ENCODE data around the gene HAGH.

HAGH gene

DNA sequence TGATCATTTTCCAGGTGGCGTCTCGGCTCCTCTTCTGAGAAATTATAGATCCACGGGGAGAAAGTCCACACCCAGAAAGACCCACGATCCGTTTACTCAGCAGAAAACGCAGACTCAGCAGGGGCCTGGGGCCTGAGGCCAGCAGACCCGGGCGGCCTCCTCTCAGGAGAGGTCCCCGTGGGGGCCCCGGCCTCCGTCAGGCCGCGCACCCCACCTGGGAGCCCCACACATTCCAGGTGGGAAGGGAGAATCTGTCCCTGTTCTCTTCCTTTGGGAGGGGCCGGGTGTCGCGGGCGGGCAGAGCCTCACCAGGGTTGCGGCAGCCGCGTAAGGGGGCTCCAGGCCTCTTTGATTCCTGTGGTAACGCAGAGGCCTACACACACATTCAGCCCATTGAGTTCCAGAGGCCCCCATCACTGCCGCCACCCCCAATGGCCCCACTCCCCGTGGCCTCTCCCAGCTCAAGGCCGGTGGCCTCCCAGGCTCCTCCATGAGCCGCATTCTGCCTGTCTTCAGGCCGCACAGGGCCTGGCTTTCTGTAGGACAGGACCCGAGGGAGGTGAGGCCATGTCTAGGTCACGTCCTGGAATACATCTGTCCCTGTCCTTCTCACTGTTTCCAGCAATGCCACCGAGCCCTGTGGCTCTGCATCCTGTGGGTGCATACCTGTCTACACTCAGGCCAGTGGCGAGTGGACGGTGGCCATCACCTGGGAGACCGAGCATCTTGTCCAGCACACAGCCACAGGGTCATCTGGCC is 31.5 kb downstream of the HAGH start:
- DNase-seq (ENCODE audit: low read depth): no peak
- TF ChIP-seq, protein P1, sequence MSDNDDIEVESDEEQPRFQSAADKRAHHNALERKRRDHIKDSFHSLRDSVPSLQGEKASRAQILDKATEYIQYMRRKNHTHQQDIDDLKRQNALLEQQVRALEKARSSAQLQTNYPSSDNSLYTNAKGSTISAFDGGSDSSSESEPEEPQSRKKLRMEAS (IDR thresholded peaks at IDR 0.05; ENCODE audit: low read depth, low read length): no peak
- TF ChIP-seq POLR2A (IDR thresholded peaks at IDR 0.05; ENCODE audit: extremely low read depth, insufficient read length) (no peak), MYC (IDR thresholded peaks at IDR 0.05; ENCODE audit: low read depth, low read length) (no peak)
- TF ChIP-seq, protein P2, sequence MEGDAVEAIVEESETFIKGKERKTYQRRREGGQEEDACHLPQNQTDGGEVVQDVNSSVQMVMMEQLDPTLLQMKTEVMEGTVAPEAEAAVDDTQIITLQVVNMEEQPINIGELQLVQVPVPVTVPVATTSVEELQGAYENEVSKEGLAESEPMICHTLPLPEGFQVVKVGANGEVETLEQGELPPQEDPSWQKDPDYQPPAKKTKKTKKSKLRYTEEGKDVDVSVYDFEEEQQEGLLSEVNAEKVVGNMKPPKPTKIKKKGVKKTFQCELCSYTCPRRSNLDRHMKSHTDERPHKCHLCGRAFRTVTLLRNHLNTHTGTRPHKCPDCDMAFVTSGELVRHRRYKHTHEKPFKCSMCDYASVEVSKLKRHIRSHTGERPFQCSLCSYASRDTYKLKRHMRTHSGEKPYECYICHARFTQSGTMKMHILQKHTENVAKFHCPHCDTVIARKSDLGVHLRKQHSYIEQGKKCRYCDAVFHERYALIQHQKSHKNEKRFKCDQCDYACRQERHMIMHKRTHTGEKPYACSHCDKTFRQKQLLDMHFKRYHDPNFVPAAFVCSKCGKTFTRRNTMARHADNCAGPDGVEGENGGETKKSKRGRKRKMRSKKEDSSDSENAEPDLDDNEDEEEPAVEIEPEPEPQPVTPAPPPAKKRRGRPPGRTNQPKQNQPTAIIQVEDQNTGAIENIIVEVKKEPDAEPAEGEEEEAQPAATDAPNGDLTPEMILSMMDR (IDR thresholded peaks at IDR 0.05; ENCODE audit: low read depth, low read length): no peak
- H3K4me3 ChIP-seq (ENCODE audit: low read depth, low read length): no peak overlapping the region

DNA sequence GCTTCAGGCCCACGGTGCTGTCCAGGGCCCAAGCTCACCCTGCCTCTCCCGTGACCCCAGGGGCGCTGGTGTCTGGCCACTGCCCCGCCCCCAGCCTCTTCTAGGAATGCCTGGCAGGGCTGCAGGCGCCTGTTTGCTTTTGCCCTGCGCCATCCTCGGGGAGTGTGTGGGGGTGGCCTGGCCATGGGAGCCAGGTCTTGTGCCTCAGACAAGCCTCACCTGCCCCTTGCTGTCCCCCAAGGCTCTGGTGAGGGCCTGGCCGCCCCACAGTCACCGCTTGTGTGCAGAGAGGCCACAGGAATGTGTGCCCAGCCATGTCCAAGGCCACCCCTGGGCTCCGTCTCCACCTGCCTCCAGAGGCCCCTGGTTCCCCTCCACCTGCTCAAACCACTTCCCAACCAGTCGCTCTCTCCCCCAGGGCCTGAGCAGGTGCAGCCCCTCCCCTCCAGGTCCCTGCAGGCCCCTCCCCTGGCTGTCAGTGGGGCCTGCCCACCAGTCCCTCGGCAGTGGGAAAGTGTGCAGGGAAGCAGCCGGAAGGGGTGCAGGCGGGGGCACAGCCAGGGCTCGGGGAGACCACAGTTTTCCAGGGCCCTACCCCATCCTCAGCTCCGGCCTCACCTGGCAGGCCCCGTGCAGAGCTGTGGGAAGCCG is 32.3 kb downstream of the HAGH start:
- DNase-seq (ENCODE audit: low read depth): no peak
- TF ChIP-seq, protein P1 (IDR thresholded peaks at IDR 0.05; ENCODE audit: low read depth, low read length): no peak
- TF ChIP-seq, protein P2 (IDR thresholded peaks at IDR 0.05; ENCODE audit: low read depth, low read length): no peak
- TF ChIP-seq POLR2A (IDR thresholded peaks at IDR 0.05; ENCODE audit: extremely low read depth, insufficient read length) (no peak), MYC (IDR thresholded peaks at IDR 0.05; ENCODE audit: low read depth, low read length) (no peak)
- no peak overlapping the region for H3K4me3 ChIP-seq (ENCODE audit: low read depth, low read length)

DNA sequence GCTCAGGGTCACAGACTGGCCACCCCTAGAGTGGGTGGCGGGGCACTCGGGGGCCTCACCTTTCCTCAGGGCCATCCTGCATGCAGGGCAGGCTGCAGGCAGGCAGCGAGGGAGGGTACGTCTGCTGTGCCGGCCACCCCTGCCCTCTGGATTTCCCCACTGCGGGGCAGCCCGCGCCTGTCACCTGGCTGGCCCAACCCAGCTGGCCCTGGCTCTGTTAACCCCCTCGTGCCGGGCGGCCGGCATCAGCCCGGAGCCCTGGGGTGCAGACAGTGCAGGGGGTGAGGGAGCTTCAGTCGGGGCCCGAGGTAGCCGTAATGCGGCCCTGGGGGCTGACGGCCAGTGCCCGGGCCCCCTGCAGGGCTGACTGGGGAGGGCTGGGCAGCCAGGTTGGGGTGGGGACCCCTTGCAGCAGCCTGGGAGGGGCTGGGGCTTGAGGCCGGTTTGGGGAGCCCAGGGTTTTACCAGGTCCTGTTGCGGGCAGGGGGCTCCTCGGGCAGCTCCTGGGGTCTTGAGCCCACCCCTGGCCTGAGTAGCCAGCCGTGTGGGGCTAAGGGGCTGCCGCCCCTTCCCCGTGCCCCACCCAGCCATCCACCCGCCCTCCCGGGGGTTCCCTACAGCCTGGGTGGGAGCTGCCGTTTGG is 32.9 kb downstream of the HAGH start, which contains the start of gene IGFALS:
Gene IGFALS (minus strand): TSS at position 128 of the 643 bp plus-strand sequence. CDS start 53 bp downstream, at position 75.
- no peak for DNase-seq (ENCODE audit: low read depth)
- no peak within 1 kb of the TSS for H3K4me3 ChIP-seq (ENCODE audit: low read depth, low read length)
- TF ChIP-seq MYC (IDR thresholded peaks at IDR 0.05; ENCODE audit: low read depth, low read length): no peak
- TF ChIP-seq, protein P1 (IDR thresholded peaks at IDR 0.05; ENCODE audit: low read depth, low read length): no peak
- TF ChIP-seq, protein P2 (IDR thresholded peaks at IDR 0.05; ENCODE audit: low read depth, low read length): no peak
- TF ChIP-seq POLR2A (IDR thresholded peaks at IDR 0.05; ENCODE audit: extremely low read depth, insufficient read length): no peak

DNA sequence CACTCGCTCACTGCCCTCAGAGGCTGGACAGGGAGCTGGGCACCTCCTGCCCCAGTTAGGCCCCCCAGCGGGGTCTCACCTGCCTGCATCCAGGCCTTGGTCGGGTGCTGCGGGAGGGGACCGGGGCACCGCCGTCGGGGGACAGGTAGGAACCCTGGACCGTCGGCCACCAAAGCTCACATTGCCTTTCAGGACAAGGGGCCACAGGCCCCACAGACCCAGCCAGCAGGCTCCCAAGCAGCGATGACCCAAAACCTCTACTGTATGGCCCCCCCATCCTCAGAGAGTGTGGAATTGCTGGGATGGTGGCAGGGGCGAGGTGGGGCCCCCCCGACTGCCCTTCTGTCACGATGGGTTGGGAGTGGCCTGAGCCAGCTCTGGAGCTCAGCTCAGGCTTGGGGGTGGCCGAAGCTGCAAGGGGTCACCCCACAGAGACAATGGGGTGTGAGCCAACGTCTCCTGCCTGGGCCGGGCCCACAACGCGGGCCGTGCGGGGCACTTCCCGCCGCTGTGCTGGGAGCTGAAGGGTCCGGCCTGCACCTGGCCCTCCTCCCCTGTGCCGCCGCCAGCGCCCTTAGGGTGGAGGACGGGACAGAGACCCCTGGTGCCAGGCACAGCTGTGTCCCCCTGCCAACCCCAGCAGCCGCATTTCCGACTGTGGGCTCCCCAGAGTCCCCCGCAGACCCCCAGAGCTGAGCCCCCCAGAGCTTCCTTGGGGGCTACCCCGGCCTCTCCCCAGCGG is 33.6 kb downstream of the HAGH start:
- TF ChIP-seq, protein P1 (IDR thresholded peaks at IDR 0.05; ENCODE audit: low read depth, low read length): no peak
- TF ChIP-seq, protein P2 (IDR thresholded peaks at IDR 0.05; ENCODE audit: low read depth, low read length): no peak
- TF ChIP-seq POLR2A (IDR thresholded peaks at IDR 0.05; ENCODE audit: extremely low read depth, insufficient read length): no peak
- no peak for TF ChIP-seq MYC (IDR thresholded peaks at IDR 0.05; ENCODE audit: low read depth, low read length)
- DNase-seq (ENCODE audit: low read depth): no peak
- H3K4me3 ChIP-seq (ENCODE audit: low read depth, low read length): no peak overlapping the region
